ENCODE results near the gene CDIP1.
"Not testable (repeated sequence)": the region's sequence is repeated elsewhere in the genome, so short reads cannot be mapped to it uniquely, and the experiment has no call there.

CDIP1 gene

GRCh38 chr16:4538350-4539235, at the start of gene CDIP1:
CDIP1 (minus strand) TSS chr16:4538773; CDS start chr16:4514130, 24,643 bp downstream.
- DNase-seq (ENCODE audit: low read depth in 3 of 3): peak; percentile 93 to 96 (median 94)

GRCh38 chr16:4586291-4586690, 47.7 kb upstream of the CDIP1 start:
- DNase-seq (ENCODE audit: low read depth in 3 of 3): no peak

GRCh38 chr16:4583906-4584305, 45.3 kb upstream of the CDIP1 start:
- DNase-seq (ENCODE audit: low read depth in 3 of 3): no peak

GRCh38 chr16:4580250-4580649, 41.7 kb upstream of the CDIP1 start:
- DNase-seq (ENCODE audit: low read depth in 3 of 3): no peak

- no peak for DNase-seq (ENCODE audit: low read depth in 3 of 3)
These were observed 40.5 kb upstream of the CDIP1 start for GRCh38 chr16:4578961-4579530.

GRCh38 chr16:4576008-4576407, 37.4 kb upstream of the CDIP1 start:
- no peak for DNase-seq (ENCODE audit: low read depth in 3 of 3)

- no peak for DNase-seq (ENCODE audit: low read depth in 3 of 3)
These were observed 36.5 kb upstream of the CDIP1 start for GRCh38 chr16:4574919-4575705.

- not testable (repeated sequence) for DNase-seq (ENCODE audit: low read depth in 3 of 3)
These were observed 35.4 kb upstream of the CDIP1 start for GRCh38 chr16:4573926-4574325.

GRCh38 chr16:4572715-4573114, 34.1 kb upstream of the CDIP1 start:
- no peak for DNase-seq (ENCODE audit: low read depth in 3 of 3)

- no peak for DNase-seq (ENCODE audit: low read depth in 3 of 3)
These were observed 32.2 kb upstream of the CDIP1 start for GRCh38 chr16:4570688-4571321.

- no peak for DNase-seq (ENCODE audit: low read depth in 3 of 3)
These were observed 31.5 kb upstream of the CDIP1 start for GRCh38 chr16:4570086-4570485.

GRCh38 chr16:4566144-4566543, 27.6 kb upstream of the CDIP1 start:
- DNase-seq (ENCODE audit: low read depth in 3 of 3): no peak

- DNase-seq (ENCODE audit: low read depth in 3 of 3): no peak
These were observed 26.2 kb upstream of the CDIP1 start for GRCh38 chr16:4564661-4565267.

- DNase-seq (ENCODE audit: low read depth in 3 of 3): no peak
These were observed 23.0 kb upstream of the CDIP1 start for GRCh38 chr16:4561596-4561995.

GRCh38 chr16:4557973-4558372, 19.4 kb upstream of the CDIP1 start:
- no peak for DNase-seq (ENCODE audit: low read depth in 3 of 3)

GRCh38 chr16:4556580-4556979, 18.0 kb upstream of the CDIP1 start:
- no peak for DNase-seq (ENCODE audit: low read depth in 3 of 3)

GRCh38 chr16:4556112-4556511, 17.5 kb upstream of the CDIP1 start, which contains the start of gene C16orf96:
C16orf96 (plus strand) TSS chr16:4556340; CDS start chr16:4556490, 150 bp downstream.
- no peak for DNase-seq (ENCODE audit: low read depth in 3 of 3)

GRCh38 chr16:4552541-4552940, 14.0 kb upstream of the CDIP1 start:
- no peak for DNase-seq (ENCODE audit: low read depth in 3 of 3)

- no peak for DNase-seq (ENCODE audit: low read depth in 3 of 3)
These were observed 12.0 kb upstream of the CDIP1 start for GRCh38 chr16:4550591-4550990.

- no peak for DNase-seq (ENCODE audit: low read depth in 3 of 3)
These were observed 9.6 kb upstream of the CDIP1 start for GRCh38 chr16:4548124-4548523.

GRCh38 chr16:4544473-4544872, 5.9 kb upstream of the CDIP1 start:
- DNase-seq (ENCODE audit: low read depth in 3 of 3): no peak
